Stimulated activated CD8-positive, alpha-beta memory T cell treated with anti-CD3 and anti-CD28 coated beads, Interleukin-15, amount 100 ng/mL, for 4 hours (primary cell): ENCODE results near the gene VMO1.

Source experiments
- DNase-seq, 2 donors: peaks; one replicate each; pipeline ENCODE4 v3.0.0-alpha.2; 2020; ENCODE audit warnings: low read depth in 2 of 2

Gene VMO1

DNA sequence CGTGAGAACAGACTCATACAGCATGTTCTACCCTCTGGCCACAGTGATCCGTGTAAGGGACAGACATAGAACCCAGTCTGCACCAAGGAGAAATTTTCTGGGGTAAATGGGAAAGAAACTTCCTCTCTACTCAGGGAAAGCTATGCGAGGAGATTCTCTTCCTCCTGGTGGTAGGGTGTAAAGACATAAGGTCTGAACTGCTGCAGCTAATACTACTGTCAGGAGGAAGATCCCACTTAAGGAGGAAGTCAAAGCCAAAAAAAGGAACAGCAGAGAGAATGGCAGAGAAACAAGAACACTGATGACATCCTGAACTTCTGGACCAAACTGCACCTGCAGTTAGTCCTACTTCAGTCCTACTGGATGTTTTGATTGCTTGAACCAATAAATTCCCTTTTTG, 21.6 kb downstream of the VMO1 start:
- DNase-seq = no peak

- no peak for DNase-seq
Measured at GRCh38 chr17:4759776-4760236, 26.4 kb downstream of the VMO1 start.

DNA sequence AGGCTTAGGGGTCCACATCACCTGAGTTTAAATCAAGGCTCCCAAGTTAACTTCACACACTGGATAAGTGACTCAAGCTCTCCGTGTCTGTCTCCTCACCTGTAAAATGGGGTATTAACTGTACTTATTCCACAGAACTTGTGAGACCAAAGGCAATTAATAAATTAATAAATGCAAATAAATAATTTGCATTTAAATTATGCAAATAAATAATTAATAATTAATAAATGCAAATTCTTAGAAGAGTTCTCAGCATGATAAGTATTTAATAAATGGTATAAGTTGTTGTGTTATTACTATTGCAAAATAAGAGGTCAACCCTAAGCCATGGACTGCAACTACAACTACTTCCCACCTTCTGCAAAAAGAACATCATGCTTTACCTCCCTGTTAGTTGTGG, 32.8 kb downstream of the VMO1 start:
- DNase-seq = no peak

DNA sequence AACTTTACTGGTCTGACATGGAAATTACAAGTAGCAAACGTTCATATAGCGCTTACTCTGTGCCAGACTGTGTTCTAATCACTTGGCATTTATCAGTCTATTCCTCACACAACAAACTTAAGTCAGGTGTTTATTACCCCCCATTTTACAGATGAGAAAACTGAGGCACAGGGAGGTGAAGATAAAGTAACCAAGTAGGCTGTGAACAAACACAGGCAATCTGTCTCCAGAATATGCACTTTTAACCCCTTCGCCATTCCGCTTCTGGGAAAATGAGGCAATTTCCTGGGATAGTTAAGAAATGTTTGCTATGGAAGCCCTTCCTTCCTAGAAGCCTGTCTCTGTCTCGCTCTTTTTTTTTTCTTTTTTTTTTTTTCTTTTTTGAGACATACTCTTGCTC, 34.2 kb downstream of the VMO1 start:
- DNase-seq = no peak

DNA sequence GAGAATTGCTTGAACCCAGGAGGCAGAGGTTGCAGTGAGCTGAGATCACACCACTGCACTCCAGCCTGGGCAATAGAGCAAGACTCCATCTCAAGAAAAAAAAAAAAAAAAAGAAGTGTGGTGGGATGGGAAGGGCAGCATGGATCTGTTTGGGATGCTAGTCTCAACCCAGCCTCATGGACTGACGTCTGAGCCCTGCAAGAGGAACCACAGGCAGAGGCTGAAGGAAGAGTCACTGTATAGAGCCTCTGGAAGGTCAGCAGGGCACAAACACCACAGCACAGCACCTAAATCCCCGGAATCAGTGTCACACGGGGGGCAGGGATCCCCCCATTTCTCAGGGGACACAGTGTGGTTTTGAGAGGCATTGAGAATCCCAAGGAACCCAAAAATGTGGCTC, 35.6 kb downstream of the VMO1 start:
- DNase-seq = no peak

DNA sequence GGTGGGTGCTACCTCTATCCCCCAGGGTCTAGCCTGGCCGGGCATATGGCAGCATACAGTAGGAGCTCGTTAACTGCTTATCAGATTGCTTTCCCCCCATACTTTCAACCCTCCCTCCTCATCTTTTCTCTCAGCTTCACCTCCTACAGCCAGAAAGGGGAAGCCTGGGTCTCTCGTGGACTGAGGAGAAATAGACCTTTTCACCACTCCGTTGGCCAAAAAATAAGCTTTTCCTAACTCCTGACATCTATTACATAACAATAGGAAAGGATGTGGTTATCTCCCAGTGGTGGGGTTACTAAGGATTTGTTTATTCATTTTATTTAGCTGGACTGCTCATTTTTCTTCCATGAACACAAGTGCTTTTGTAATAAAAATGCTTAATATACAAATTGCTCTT, 37.5 kb downstream of the VMO1 start:
- DNase-seq = no peak

DNA sequence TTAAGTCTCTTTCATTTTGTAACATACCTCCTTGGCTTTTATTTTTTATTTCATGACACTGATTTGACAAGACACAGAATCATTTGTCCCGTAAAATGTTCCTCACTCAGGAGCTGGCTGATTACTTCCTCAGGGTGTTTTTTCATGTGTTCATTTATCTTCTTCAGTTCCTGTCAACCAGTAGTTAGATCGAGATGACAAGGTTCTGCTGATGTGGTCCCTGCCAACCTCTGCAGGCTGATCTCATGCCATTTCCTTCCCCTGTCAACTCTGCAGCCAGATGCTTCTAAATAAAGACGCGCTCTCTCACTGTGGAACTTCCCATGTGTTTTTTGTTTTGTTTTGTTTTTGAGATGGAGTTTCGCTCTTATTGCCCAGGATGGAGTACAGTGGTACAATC, 38.3 kb downstream of the VMO1 start:
- DNase-seq = no peak

DNA sequence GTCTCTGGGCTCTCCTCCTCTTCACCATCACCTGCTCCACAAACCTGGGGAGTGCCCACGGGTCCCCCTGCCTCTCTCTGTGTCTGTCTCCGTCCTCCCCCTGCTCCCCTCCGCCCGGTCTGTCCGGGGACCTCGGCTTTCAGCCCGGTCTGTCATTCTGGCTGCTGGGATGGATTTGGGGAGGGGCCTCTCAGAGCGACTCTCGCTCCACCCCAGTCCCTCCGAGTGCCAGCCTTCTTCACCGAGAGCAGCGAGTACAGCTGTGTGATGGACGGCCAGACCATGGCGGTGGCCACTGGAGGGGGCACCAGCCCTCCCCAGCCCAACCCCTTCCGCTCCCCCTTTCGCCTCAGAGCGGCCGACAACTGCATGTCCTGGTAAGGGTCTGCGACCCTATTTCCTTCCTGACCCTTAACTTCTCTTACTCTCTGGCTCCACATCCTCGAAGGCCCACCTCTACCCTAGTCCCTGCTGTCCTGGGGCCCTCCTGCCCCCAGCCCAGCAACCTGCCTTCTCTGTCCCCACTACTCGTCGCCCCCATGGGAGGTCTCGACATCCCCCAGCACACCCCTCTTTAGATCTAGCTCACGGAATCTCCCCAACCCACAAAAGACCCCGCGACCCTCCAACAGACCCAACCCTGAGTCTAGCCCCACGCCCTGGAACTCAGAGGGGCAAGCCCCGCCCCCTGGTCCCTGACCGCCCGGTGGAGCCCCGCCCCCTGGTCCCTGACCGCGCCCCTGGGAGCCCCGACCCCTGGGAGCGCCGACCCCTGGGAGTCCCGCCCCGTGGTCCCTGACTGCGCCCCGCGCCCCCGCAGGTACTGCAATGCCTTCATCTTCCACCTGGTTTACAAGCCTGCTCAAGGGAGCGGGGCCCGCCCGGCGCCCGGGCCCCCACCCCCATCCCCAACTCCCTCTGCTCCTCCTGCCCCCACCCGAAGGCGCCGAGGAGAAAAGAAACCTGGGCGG, 40.9 kb downstream of the VMO1 start:
- DNase-seq = no peak

DNA sequence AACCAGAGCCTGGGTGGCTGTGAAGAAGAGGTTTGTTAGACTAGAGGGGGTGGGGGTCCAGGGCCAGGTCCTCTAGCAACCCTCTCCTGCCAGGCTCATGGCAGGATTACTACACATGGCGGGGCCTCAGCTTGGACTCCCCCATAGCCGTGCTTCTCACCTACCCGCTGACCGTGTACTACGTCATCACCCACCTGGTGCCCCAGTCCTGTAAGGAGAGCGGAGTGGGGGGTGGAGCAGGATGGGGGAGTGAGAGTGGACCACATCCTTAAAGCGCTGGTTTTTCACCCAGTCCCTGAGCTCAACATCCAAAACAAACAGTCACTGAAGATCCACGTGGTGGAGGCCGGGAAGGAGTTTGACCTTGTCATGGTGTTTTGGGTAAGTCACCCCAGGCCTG, 42.3 kb downstream of the VMO1 start:
- no peak for DNase-seq

- DNase-seq = no peak
Measured at GRCh38 chr17:4743216-4743615, 42.9 kb downstream of the VMO1 start.

DNA sequence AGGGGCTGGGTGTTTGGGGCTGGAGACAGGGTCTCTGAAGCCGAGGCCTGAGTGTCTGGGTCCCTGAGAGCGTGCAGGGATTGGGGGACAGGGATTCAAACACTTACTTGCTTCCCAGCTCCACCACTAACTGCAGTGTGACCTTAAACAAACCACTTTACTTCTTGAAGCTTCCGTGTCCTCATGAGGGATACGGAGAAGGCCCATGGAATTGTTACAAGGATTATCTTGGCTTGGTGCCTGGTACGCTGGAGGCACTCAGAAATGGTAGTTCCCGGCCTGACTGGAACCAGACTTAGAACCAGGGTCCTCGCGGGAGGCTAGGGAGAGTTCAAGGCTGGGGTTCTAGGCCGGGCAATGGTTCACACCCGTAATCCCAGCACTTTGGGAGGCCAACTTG, 43.5 kb downstream of the VMO1 start:
- no peak for DNase-seq

DNA sequence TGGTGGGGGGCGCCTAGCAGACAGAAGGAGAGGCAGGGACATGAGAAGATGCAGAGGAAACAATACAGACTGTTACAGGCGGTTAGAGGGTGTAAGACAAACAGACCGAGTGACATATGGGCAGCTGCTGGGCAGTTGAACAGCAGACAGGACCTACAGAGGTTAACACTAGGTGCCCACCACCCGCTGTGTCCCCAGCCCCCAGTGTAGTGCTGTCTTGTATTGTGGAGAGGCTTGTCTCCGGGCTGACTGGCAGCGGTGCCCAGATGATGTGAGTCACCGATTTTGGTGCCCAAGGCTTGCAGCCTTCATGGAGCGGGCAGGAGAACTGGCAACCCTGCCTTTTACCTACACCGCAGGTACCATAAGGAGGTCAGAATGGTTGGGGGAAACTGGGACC, 44.0 kb downstream of the VMO1 start:
- DNase-seq = no peak

GRCh38 chr17:4741544-4741943, 44.6 kb downstream of the VMO1 start:
- DNase-seq = no peak

GRCh38 chr17:4740584-4740983, 45.6 kb downstream of the VMO1 start:
- DNase-seq = no peak

GRCh38 chr17:4740025-4740351, 46.2 kb downstream of the VMO1 start:
- no peak for DNase-seq

DNA sequence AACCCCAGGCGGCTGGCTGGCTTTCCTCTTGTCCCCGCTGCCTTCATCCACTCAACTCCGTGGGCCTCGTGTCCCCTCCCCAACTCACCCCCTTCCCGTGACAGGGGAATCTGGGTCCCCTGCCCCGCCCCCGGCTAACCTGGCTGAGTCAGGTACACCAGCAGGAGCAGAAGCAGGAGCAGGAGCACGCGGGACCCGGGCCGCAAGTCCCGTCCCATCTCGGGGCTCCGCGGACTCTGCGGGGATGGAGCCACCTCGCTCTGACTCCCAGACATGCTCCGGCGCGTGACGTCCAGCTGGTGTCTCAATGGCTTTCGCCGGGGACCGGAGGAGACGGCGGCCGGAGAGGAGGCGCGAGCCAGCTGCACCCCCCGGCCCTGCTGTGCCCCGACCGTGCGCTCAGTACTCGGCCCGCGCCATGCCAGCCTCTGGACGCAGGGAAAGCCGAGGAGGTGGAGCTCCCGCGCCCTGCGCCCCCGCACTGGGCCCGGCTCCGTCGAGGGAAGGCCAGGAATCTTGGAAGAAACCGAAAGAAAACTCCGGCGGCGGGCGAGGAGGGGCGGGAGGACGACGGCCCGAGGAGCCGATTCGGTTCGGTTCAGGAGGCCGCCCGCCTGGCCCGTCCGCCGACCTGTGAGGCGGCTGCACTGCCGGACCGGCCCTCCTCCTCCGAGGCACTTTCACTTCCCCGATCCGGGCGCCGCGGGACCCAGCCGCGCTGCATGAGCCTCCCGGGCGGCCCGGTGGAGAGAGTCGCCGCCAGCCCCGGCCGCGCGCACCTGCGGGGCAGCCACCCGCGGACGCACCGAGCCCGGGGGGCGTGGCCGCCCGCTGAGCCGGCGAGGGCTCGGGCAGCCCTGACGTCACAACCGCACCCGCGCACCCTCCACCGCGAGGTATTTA, 46.8 kb downstream of the VMO1 start, which contains the start of the genes CXCL16 and ZMYND15:
TSS of gene CXCL16 (minus strand) at position 807 of the 903 bp plus-strand sequence. CDS start at position 218, 589 bp downstream.
TSS of gene ZMYND15 (plus strand) at position 712 of the 903 bp plus-strand sequence. CDS start 716 bp downstream, outside the sequence.
- DNase-seq = peak; percentile 20 to 43

DNA sequence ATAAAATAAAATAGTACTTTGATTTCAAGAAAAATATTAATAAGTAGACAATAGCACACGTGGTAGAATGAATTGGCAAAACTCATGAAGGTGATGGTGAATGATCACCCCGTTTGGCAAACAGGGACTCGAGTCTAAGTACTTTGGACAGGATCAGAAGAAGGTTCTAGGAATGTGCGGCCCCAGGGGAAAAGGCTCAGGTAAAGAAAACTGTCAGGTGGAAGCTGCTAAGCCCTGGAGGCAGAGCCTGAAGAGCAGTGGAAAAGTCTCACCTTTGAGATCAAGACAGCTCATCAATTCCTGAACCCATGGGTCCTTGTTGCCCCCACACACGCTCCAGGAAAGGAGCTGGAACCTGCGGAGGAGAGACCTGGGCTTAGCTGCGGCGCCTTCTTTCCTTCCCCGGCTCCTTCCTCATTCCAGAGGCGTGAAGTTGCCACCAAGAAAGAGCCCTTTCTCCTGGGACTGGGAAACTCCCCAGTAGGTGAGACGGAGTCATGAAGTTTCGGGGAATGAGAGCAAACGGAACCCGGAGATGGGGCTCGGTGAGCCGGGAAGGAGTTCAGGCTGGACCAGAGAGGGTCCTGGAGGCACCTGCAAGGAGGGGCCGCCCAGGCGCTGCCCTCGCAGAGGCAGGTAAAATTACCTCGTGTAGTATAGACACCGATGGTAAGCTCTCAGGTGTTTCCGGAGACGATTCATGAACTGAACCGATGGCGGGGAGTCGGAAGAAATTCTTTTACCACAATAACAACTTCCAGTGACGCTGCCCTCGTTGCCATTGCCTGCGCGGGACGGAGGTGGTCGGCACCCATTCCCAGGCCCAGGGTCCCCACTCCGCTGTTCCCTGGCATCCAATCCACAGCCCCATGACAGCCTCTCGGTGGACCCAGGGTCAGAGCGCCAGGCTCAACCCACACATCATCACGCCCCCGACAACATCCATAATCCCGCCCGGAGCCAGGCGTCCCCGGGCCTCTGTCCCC, 47.7 kb downstream of the VMO1 start:
- no peak for DNase-seq

DNA sequence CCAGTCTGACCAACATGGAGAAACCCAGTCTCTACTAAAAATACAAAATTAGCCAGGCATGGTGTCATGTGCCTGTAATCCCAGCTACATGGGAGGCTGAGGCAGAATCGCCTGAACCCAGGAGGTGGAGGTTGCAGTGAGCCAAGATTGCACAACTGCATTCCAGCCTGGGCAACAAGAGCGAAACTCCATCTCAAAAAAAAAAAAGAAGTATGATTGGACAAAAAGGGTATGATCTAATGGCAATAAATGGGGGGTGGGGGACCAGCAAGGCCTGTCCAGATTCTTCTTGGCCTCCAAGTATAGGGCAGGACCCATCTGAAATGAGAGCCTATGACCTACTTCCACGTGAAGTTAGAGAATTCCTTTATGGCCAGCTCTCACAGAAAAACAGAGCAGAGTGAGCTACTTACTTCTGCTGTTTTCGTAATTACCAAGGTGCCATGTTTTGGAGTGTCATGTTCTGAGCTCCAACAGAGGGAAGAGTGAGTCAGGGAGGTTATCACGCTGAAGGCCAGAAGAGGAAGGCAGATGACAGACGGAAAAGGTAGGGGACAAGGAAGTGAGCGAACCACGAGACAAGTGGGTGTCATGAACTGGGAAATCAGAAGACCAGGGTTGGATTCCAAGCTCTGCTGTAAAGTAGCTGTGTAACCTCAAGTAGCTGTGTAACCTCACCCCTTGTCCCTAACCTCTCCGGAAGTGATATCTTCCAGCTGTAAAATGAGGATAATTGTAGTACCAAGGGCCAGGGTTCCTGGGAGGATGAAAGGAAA, 50.1 kb downstream of the VMO1 start:
- no peak for DNase-seq
